Measurements from ENCODE around the gene PPP6R2.
"Not testable (repeated sequence)": the region's sequence is repeated elsewhere in the genome, so short reads cannot be mapped to it uniquely, and the experiment has no call there.

PPP6R2 gene

DNA sequence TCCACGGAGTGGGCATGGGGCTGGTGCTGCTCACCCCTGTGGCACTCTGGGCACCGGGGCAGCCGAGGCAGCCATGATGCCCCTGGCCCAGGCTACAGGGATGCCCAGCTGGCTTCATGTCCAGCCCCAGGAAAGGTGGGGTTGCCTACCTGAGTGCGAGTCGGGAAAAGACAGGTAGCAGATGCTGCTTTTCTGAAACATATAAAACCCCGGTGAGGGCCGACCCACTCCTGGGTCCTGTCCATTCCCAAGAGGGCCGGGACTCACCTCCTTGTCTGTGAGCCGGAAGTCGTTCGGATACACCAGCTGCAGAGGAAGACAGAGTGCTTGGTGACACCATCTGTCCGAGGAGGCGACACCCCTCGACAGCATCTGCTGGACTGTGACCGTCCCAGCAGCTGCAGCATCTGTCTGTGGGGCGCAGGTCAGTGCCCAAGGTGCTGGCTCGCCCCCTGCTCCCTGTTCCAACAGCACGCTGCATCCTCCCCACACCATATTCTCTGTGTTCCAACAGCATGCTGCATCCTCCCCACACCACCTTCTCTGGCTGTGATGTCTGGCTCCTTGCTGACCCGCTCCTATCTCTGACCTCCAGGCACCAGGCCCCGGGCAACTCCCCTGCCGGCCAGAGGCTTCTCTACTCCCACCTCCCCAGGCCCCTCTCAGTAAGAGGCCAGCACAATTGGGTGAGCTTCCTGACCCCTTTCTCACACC is 24.3 kb upstream of the PPP6R2 start:
- DNase-seq, result no peak

DNA sequence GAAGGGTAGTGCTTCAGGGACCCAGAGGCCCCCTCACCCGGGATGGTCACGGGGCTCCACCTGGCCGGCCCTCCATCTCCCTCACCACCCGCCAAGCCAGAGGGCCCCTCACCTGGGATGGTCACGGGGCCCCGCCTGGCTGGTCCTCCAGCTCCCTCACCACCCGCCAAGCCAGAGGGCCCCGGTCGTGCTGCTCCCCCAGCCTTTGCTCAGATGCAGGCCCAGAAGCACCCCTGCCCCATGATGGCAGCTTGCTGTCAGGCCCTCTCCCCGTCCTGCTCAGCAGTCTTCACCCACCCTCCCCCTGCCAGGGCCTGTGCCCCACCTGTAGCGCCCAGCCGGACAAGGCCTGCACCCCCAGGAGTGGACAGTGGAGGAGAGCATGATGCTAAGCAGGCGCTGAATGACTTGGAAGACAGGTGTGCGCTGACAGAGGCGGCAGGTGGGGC is 23.6 kb upstream of the PPP6R2 start:
- no peak for DNase-seq

- DNase-seq, result no peak
Observed at GRCh38 chr22:50320116-50320515, 23.0 kb upstream of the PPP6R2 start.

DNA sequence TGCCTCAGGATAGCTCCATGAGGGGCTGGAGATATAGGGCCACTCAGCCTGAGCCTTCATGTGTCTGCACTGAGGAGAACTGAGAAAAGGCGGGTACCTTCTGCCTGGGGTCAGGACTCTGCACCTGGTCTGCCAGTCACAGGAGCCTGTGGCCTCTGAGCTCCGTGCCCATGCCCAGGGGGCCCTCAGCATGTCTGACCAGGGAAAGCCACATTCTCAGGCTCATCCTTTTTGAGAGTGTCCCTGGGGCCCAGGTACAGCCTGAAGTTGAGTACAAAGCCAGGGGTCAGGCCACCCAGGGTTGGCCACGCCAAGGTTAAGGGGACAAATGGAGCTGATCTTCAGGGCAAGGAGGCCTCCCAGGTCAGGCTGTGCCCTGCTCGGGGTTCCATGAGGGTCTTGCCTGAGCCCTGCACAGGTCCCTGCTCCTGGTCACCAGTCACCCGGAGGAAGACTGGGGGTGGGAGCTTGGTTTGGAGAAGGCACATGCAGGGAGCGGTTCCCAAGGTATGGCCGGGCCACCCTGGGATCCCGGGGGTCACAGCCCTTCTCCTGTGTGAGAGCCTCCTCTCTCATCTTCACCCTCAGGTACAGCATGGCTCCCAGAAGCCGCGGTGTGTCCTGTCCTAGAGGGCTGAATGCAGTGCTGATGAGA is 22.3 kb upstream of the PPP6R2 start:
- DNase-seq, result no peak

- DNase-seq, result not testable (repeated sequence)
Observed at GRCh38 chr22:50322382-50323104, 20.6 kb upstream of the PPP6R2 start.

- no peak for DNase-seq
Observed at GRCh38 chr22:50323900-50324299, 19.2 kb upstream of the PPP6R2 start.

GRCh38 chr22:50325444-50326224 is 17.5 kb upstream of the PPP6R2 start:
- no peak for DNase-seq

GRCh38 chr22:50326225-50326955 is 16.7 kb upstream of the PPP6R2 start:
- no peak for DNase-seq

DNA sequence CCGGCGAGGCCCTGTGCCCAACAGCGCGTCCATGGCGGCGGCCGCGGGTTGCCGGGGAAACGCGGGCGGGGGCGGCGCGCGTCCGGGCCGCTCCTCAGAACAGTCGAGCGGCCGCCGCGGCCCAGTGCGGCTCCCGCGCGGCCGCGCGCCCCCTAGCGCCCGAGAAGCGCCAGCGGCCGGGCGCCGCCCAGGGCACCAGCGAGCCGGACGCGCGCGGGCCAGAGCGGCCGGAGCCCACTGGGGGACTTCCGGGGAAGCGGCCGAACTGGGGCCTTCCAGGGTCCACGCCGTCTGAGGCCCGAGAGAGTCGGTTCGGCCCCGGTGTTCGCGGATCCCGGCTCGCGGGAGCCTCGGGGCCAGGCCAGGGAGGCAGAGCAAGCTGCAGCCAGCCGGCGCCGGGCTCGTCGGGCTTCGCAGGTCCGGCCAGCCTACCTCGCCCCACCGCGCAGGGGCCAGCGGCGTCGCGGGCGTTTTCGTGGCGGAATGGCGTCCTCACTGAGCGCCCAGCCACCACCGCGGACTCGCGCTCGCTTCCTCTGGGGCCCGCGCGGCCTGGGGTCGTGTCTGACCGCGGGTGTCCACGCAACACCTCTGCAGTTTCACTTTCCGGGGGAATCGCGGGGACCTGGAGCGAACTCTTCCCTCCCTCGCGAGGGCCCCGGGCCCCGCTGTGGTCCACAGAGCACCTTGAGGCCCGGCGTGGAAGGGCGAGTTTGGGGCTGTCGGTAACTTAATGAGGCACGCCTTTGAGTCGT is 16.0 kb upstream of the PPP6R2 start, which contains the start of gene DENND6B:
DENND6B (minus strand) TSS at position 57 of the 755 bp plus-strand sequence; CDS start at position 33, 24 bp downstream.
- DNase-seq, result peak; percentile 82

DNA sequence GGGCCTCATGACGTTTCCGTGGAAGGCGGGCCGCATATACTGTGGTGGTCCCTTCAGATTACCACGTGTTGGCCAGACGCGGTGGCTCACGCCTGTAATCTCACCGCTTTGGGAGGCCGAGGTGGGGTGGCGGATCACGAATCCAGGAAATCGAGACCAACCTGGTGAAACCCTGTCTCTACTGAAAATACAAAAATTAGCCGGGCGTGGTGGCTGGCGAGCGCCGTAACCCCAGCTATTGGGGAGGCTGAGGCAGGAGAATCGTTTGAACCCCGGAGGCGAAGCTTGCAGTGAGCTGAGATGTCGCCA is 15.5 kb upstream of the PPP6R2 start:
- no peak for DNase-seq

DNA sequence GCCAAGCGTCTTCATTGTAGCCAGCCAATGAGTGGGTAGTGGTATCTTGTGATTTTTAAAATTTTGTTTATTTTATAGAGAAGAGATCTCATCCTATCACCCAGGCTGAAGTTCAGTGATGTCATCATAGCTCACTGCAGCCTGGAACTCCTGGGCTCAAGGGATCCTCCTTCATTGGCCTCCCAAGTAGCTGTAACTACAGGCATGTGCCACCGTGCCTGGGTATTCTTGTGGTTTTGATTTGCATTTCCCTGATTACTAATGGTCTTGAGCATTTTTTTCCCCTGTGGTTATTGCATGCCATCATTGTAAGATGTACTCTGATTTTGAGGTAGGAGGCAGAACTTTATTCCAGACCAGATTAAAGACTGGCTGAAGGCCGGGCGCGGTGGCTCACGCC is 13.9 kb upstream of the PPP6R2 start:
- peak; percentile 77 for DNase-seq

DNA sequence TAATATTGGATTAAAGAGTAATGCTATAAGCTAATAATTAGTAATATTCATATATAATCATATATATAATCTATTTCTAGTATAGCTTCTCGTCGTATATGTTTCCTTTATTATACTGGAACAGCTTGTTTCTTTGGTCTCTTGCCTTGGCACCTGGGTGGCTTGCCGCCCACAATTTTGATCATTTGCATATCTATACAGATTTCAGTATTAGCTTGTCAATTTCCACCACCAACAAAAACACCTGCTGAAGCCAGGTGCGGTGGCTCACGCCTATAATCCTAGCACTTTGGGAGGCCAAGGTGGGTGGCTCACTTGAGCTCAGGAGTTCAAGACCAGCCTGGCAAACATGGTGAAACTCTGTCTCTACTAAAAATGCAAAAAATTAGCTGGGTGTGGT is 8.7 kb upstream of the PPP6R2 start:
- DNase-seq, result not testable (repeated sequence)

GRCh38 chr22:50337262-50338041 is 5.7 kb upstream of the PPP6R2 start:
- no peak for DNase-seq

DNA sequence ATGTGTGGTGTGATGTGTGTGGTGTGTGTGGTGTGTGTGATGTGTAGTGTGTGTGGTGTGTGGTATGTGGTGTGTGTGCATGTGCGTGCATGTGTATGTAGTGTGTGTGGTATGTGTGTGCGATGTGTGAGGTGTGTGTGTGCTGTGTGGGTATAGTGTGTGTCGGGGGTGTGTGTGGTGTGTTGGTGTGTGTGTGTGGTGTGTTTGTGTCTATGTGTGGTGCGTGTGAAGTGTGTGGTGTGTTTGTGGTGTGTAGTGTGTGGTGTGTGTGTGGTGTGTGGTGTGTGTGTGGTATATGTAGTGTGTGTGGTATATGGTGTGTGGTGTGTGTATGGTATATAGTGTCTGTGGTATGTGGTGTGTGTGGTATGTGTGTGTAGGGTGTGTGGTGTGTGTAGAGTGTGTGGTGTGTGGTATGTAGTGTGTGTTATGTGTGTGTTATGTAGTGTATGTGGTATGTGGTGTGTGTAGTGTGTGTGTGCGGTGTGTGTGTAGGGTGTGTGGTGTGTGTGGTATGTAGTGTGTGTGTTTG is 5.0 kb upstream of the PPP6R2 start:
- DNase-seq, result no peak

DNA sequence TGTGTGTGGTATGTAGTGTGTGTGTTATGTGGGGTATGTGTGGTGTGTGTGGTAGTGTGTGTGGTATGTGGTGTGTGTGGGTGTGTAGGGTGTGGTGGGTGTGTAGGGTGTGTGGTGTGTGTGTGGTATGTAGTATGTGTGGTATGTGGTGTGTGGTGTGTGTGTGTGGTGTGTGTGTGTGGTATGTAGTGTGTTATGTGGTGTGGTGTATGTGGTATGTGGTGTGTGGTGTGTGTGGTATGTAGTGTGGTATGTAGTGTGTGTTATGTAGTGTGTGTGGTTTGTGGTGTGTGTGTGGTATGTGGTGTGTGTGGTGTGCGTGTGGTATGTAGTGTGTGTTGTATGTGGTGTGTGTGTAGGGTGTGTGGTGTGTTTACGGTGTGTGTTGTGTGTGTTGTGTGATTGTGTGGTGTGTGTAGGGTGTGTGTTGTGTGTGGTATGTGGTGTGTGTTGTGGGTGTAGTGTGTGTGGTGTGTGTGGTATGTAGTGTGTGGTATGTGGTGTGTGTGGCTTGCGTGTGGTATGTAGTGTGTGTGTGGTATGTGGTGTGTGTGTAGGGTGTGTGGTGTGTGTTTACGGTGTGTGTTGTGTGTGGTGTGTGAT is 4.2 kb upstream of the PPP6R2 start:
- DNase-seq, result no peak

- DNase-seq, result peak; percentile 20
Observed at GRCh38 chr22:50339945-50340879, 2.9 kb upstream of the PPP6R2 start.

- peak; percentile 90 for DNase-seq
Observed at GRCh38 chr22:50341977-50342650, 1.0 kb upstream of the PPP6R2 start.

- DNase-seq, result no peak
Observed at GRCh38 chr22:50343541-50343935, 411 bp downstream of the PPP6R2 start.

All from EL (cell line).